OCI-LY1 (cell line): Measurements from ENCODE around the gene CACNA1H.

ENCODE experiments used
- H2AFZ ChIP-seq: fragments of 200-600 bp; sonication (generic), shearing (Covaris generic); 2 replicates; pipeline ENCODE4 v1.6.0; 2014; ENCODE audit warnings: antibody characterized with exemption, mild to moderate bottlenecking, low read length
- H3F3A ChIP-seq: fragments of 200-600 bp; sonication (generic), shearing (Covaris generic); 2 replicates; pipeline ENCODE4 v1.6.0; 2014; ENCODE audit warnings: mild to moderate bottlenecking, antibody characterized with exemption, low read length, moderate library complexity; ENCODE audit not compliant: insufficient read depth
- H3K27ac ChIP-seq: fragments of 200-600 bp; sonication (generic); 2 replicates; pipeline ENCODE4 v1.5.1; 2014; ENCODE audit warnings: low read length, mixed run types, mild to moderate bottlenecking, low read depth; ENCODE audit not compliant: poor library complexity, severe bottlenecking
- H3K27me3 ChIP-seq: fragments of 200-600 bp; sonication (generic); 2 replicates; pipeline ENCODE4 v1.6.0; 2014; ENCODE audit warnings: antibody characterized with exemption, mild to moderate bottlenecking, low read length, moderate library complexity; ENCODE audit not compliant: insufficient read depth
- H3K36me3 ChIP-seq: fragments of 200-600 bp; sonication (generic); 2 replicates; pipeline ENCODE4 v1.6.1; 2014; ENCODE audit warnings: mild to moderate bottlenecking, antibody characterized with exemption, low read length, moderate library complexity, mixed read lengths; ENCODE audit not compliant: insufficient read depth
- H3K4me1 ChIP-seq: fragments of 200-600 bp; sonication (generic); 2 replicates; pipeline ENCODE4 v1.5.1; 2014; ENCODE audit warnings: mild to moderate bottlenecking, low read length, moderate library complexity; ENCODE audit not compliant: insufficient read depth, severe bottlenecking
- H3K4me2 ChIP-seq: fragments of 200-600 bp; sonication (generic), shearing (Covaris generic); 2 replicates; pipeline ENCODE4 v1.6.1; 2014; ENCODE audit warnings: low read length
- H3K4me3 ChIP-seq: fragments of 200-600 bp; sonication (generic); 2 replicates; pipeline ENCODE4 v1.5.1; 2014; ENCODE audit warnings: low read length, low read depth, mild to moderate bottlenecking, mixed read lengths; ENCODE audit not compliant: poor library complexity, severe bottlenecking
- H3K79me2 ChIP-seq: fragments of 200-600 bp; shearing (Covaris generic); 2 replicates; pipeline ENCODE4 v1.6.1; 2016; ENCODE audit warnings: mixed run types, low read length, mixed read lengths; ENCODE audit not compliant: insufficient read depth
- H3K9ac ChIP-seq: fragments of 200-600 bp; sonication (generic), shearing (Covaris generic); 2 replicates; pipeline ENCODE4 v1.6.1; 2014; ENCODE audit warnings: mild to moderate bottlenecking, low read length, mixed read lengths
- H3K9me2 ChIP-seq: fragments of 200-600 bp; sonication (generic), shearing (Covaris generic); 2 replicates; pipeline ENCODE4 v1.6.1; 2014; ENCODE audit warnings: low read depth, mild to moderate bottlenecking, low read length, mixed read lengths
- H3K9me3 ChIP-seq: fragments of 200-600 bp; shearing (Covaris generic); 2 replicates; pipeline ENCODE4 v1.6.1; 2014; ENCODE audit warnings: low read length, mixed read lengths
- H4K20me1 ChIP-seq: fragments of 200-600 bp; sonication (generic), shearing (Covaris generic); 2 replicates; pipeline ENCODE4 v1.6.0; 2016; ENCODE audit warnings: mild to moderate bottlenecking, low read length; ENCODE audit not compliant: insufficient read depth
- EZH2 ChIP-seq: fragments of 200-600 bp; sonication (generic), shearing (Covaris generic); IDR thresholded peaks from 2 replicates; pipeline ENCODE4 v1.8.0; 2017; ENCODE audit warnings: borderline replicate concordance, mixed run types, mild to moderate bottlenecking, antibody characterized with exemption, low read length, moderate library complexity, mixed read lengths
- TF ChIP-seq, protein P1 (sequence below): fragments of 200-600 bp; sonication (generic), shearing (Covaris generic); IDR thresholded peaks from 2 replicates; pipeline ENCODE4 v1.5.1; 2017; ENCODE audit warnings: mild to moderate bottlenecking, antibody characterized with exemption, low read length, moderate library complexity, mixed read lengths

Gene CACNA1H

DNA sequence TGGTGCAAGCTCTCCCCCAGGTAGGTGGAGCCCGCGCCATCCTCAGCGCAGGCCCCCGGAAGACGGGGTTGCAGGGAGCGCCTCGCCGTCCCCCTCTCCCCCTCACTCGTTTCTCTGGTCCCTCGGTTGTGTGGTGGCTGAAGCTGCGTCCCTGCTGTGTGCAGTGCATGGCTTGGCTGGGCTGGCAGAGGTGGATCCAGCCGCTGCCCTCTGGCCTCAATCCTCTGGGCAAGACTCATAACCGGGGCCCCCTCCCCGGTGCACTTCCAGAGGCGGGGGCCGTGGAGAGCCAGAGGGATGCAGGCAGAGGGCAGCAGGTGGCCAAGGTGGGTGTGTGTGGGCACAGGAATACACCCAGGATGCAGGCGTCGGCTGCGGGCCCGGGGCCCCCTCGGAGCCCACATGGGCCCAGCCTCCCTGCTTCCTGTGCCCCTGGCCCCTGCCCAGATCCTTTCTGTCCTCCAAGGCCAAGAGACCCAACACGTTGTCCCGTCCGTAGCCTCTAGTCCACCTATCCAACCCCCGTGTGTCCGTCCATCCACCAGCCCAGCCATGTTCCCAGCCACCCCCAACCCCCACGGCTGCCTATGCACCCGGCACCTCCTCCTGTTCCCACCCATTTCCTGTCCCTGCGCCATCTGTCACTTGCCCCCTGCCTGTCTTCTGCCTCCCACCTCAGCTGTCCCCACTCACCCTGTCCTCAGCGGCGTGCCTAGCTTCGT, 62.8 kb downstream of the CACNA1H start:
- no peak overlapping the region for H2AFZ ChIP-seq
- H3K9me3 ChIP-seq = no peaks in the 10 kb centered on the region
- no peaks in the 10 kb centered on the region for H3K36me3 ChIP-seq
- TF ChIP-seq, protein P1, sequence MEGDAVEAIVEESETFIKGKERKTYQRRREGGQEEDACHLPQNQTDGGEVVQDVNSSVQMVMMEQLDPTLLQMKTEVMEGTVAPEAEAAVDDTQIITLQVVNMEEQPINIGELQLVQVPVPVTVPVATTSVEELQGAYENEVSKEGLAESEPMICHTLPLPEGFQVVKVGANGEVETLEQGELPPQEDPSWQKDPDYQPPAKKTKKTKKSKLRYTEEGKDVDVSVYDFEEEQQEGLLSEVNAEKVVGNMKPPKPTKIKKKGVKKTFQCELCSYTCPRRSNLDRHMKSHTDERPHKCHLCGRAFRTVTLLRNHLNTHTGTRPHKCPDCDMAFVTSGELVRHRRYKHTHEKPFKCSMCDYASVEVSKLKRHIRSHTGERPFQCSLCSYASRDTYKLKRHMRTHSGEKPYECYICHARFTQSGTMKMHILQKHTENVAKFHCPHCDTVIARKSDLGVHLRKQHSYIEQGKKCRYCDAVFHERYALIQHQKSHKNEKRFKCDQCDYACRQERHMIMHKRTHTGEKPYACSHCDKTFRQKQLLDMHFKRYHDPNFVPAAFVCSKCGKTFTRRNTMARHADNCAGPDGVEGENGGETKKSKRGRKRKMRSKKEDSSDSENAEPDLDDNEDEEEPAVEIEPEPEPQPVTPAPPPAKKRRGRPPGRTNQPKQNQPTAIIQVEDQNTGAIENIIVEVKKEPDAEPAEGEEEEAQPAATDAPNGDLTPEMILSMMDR = no peak
- no peak for TF ChIP-seq EZH2
- no peaks in the 10 kb centered on the region for H3K4me1 ChIP-seq
- H3K27me3 ChIP-seq = no peaks in the 10 kb centered on the region
- no peaks in the 10 kb centered on the region for H3F3A ChIP-seq
- no peak overlapping the region for H3K9ac ChIP-seq
- H3K9me2 ChIP-seq = no peaks in the 10 kb centered on the region
- no peak overlapping the region for H3K27ac ChIP-seq
- H3K4me3 ChIP-seq = no peak overlapping the region
- no peaks in the 10 kb centered on the region for H4K20me1 ChIP-seq
- no peaks in the 10 kb centered on the region for H3K79me2 ChIP-seq
- no peak overlapping the region for H3K4me2 ChIP-seq

DNA sequence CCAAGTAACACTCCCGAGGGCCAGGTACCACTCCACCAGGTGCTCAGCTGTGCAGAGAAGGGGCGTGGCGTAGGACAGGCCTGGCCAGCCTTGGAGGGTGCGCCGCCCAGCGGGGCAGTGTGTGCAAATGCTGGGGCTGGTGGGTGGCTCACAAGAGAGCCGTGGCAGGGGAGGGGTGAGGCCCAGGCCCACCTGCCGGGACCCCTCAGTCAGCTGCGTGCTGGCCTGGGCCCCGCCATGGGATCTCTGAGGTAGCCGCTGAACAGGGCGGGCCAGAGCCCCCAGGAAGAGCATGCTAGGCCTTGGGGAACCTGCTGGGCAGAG, 63.4 kb downstream of the CACNA1H start:
- no peaks in the 10 kb centered on the region for H3K36me3 ChIP-seq
- H3K27me3 ChIP-seq = no peaks in the 10 kb centered on the region
- H3K9me2 ChIP-seq = no peaks in the 10 kb centered on the region
- no peaks in the 10 kb centered on the region for H3K79me2 ChIP-seq
- no peaks in the 10 kb centered on the region for H3K9me3 ChIP-seq
- TF ChIP-seq EZH2 = no peak
- TF ChIP-seq, protein P1 = no peak
- H3K4me1 ChIP-seq = no peaks in the 10 kb centered on the region
- no peak overlapping the region for H3K27ac ChIP-seq
- H4K20me1 ChIP-seq = no peaks in the 10 kb centered on the region
- no peak overlapping the region for H2AFZ ChIP-seq
- no peak overlapping the region for H3K4me3 ChIP-seq
- no peaks in the 10 kb centered on the region for H3F3A ChIP-seq
- no peak overlapping the region for H3K9ac ChIP-seq
- no peak overlapping the region for H3K4me2 ChIP-seq

DNA sequence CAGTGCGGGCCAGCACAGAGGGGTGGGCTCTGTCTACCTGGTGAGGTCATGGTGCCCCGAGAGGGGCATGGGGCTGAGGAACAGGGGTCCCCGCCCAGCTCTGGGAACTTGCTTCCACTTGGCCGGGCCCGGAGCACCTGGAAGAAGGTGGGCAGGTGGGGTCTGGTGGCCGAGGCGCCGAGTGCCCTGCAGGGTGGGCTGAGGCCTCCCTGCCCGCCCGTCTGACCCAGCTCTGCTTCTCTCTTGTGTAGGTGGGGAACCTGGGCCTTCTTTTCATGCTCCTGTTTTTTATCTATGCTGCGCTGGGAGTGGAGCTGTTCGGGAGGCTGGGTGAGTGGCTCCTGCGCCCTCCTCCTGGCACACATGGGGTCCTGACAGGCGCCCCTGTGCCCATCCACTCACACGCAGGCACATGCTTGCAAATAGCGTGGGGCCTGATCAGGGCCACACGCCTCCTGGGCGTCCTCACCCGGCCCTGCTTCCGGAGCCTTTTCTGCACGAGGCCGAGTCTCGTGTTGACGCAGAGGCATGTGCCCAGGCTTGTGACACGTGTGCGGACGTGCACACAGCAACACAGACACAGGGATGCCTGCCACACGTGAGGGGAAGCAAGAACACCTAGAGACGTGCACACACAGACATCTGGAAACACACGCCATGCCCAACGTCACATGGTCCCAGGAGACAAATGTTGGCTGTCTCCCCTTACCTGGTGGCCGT, 63.9 kb downstream of the CACNA1H start:
- Histone ChIP-seq H3K9ac (no peak overlapping the region), H3K27me3 (no peaks in the 10 kb centered on the region), H4K20me1 (no peaks in the 10 kb centered on the region), H3K4me2 (no peak overlapping the region), H3K4me1 (no peaks in the 10 kb centered on the region), H2AFZ (no peak overlapping the region), H3K9me2 (no peaks in the 10 kb centered on the region), H3K79me2 (no peaks in the 10 kb centered on the region), H3K9me3 (no peaks in the 10 kb centered on the region), H3K27ac (no peak overlapping the region), H3K4me3 (no peak overlapping the region), H3K36me3 (no peaks in the 10 kb centered on the region), H3F3A (no peaks in the 10 kb centered on the region)
- TF ChIP-seq, protein P1 = no peak
- TF ChIP-seq EZH2 = no peak
